ENCODE results near the gene TM7SF3.

GRCh38 chr12:26979733-26980132 lies 34.5 kb downstream of the TM7SF3 start:
- TF ChIP-seq, protein P1, sequence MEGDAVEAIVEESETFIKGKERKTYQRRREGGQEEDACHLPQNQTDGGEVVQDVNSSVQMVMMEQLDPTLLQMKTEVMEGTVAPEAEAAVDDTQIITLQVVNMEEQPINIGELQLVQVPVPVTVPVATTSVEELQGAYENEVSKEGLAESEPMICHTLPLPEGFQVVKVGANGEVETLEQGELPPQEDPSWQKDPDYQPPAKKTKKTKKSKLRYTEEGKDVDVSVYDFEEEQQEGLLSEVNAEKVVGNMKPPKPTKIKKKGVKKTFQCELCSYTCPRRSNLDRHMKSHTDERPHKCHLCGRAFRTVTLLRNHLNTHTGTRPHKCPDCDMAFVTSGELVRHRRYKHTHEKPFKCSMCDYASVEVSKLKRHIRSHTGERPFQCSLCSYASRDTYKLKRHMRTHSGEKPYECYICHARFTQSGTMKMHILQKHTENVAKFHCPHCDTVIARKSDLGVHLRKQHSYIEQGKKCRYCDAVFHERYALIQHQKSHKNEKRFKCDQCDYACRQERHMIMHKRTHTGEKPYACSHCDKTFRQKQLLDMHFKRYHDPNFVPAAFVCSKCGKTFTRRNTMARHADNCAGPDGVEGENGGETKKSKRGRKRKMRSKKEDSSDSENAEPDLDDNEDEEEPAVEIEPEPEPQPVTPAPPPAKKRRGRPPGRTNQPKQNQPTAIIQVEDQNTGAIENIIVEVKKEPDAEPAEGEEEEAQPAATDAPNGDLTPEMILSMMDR (IDR thresholded peaks at IDR 0.05; ENCODE audit: low read depth, low read length), result no peak
- TF ChIP-seq POLR2A (IDR thresholded peaks at IDR 0.05; ENCODE audit: extremely low read depth, insufficient read length), result no peak
- TF ChIP-seq, protein P2, sequence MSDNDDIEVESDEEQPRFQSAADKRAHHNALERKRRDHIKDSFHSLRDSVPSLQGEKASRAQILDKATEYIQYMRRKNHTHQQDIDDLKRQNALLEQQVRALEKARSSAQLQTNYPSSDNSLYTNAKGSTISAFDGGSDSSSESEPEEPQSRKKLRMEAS (IDR thresholded peaks at IDR 0.05; ENCODE audit: low read depth, low read length), result no peak
- no peak for TF ChIP-seq MYC (IDR thresholded peaks at IDR 0.05; ENCODE audit: low read depth, low read length)

Measured in NB4 (cell line).